HCT116 (cell line): ENCODE data around the gene DEPDC1B. TPM values are rescaled to one million over a fixed set of nuclear protein-coding genes. Genes with fewer than 3 reads are reported as not detected.
"Not testable (repeated sequence)": the region's sequence is repeated elsewhere in the genome, so short reads cannot be mapped to it uniquely, and the experiment has no call there.

Source experiments
- ATAC-seq: fragments of 200-7000 bp; cut with Tn5 transposase; 2 replicates; pipeline ENCODE4 v1.9.1; 2020; ENCODE audit warnings: mild to moderate bottlenecking, moderate library complexity
- BruUV-seq: library from RNA; stranded (reverse); fragments of 400-500 nt; replicated peaks from 2 replicates; lab custom pipeline; 2021; lab: Mats Ljungman, UMichigan
- CTCF ChIA-PET: fragments of 300-600 bp; sonication (Branson Sonifier 250); formaldehyde crosslinking; loops from one replicate; lab custom pipeline; 2021; ENCODE audit warnings: antibody characterized with exemption; lab: Charles Lee
- POLR2A ChIA-PET: fragments of 300-600, 350-600 bp; sonication (Branson Sonifier 250); formaldehyde crosslinking; loops from one replicate; lab custom pipeline; 2021; ENCODE audit warnings: antibody characterized with exemption; lab: Charles Lee
- RAD21 ChIA-PET, 2 experiments: fragments of 300-600 bp; sonication (Branson Sonifier 250); formaldehyde crosslinking; loops; one replicate each; lab custom pipeline; 2023; ENCODE audit warnings: low total read pairs in 2 of 2; ENCODE audit not compliant: uncharacterized antibody in 2 of 2, unreplicated experiment in 2 of 2, low non-redundant PET in 1 of 2; lab: Charles Lee
- DNase-seq: peaks from one replicate; pipeline ENCODE4 v3.0.0-alpha.2; 2010; ENCODE audit warnings: low read depth, low spot score
- H2AFZ ChIP-seq: fragments of 200-600 bp; shearing (Covaris generic), sonication (generic); 2 replicates; pipeline ENCODE4 v1.6.1; 2017; ENCODE audit warnings: low read depth, mixed run types, mixed read lengths, antibody characterized with exemption, low read length; ENCODE audit not compliant: poor library complexity, severe bottlenecking
- H3K27ac ChIP-seq: 2 replicates; pipeline ENCODE4 v1.5.1; 2012; ENCODE audit warnings: low read depth, low read length
- H3K27me3 ChIP-seq: fragments of 200-600 bp; sonication (generic); 2 replicates; pipeline ENCODE4 v1.6.1; 2016; ENCODE audit warnings: mixed run types, low read length, mixed read lengths; ENCODE audit not compliant: insufficient read depth
- H3K36me3 ChIP-seq, 2 experiments: fragments of 200-500 bp in 1 of 2; fragments of 200-600 bp in 1 of 2; sonication (Bioruptor generic) in 1 of 2; sonication (generic) in 1 of 2; 2 replicates each; pipeline versions ENCODE4 v1.5.1 to v1.6.1; 2014 to 2016; ENCODE audit warnings: low read length in 2 of 2, inconsistent platforms in 1 of 2, mixed read lengths in 1 of 2, mixed run types in 1 of 2; ENCODE audit not compliant: insufficient read depth in 2 of 2, control insufficient read depth in 1 of 2
- H3K4me1 ChIP-seq, 2 experiments: fragments of 200-600 bp in 1 of 2; sonication (generic) in 1 of 2; 2 replicates each; pipeline versions ENCODE4 v1.5.1 to v1.6.1; 2012 to 2017; ENCODE audit warnings: low read length in 2 of 2, inconsistent platforms in 1 of 2, mild to moderate bottlenecking in 1 of 2, mixed read lengths in 1 of 2, mixed run types in 1 of 2, moderate library complexity in 1 of 2; ENCODE audit not compliant: insufficient read depth in 2 of 2, control insufficient read depth in 1 of 2
- H3K4me2 ChIP-seq: fragments of 200-600 bp; sonication (generic); 2 replicates; pipeline ENCODE4 v1.6.1; 2017; ENCODE audit warnings: mixed run types, low read length, mixed read lengths
- H3K4me3 ChIP-seq, 2 experiments: fragments of 200-600 bp in 1 of 2; sonication (generic) in 1 of 2; replicated peaks in 1 of 2; 2 replicates each; pipeline ENCODE4 v1.5.1; 2011 to 2016; ENCODE audit warnings: low read length in 2 of 2, control low read depth in 1 of 2, low read depth in 1 of 2, mild to moderate bottlenecking in 1 of 2, mixed read lengths in 1 of 2, mixed run types in 1 of 2
- H3K79me2 ChIP-seq: fragments of 200-600 bp; sonication (generic); 2 replicates; pipeline ENCODE4 v1.6.1; 2017; ENCODE audit warnings: mild to moderate bottlenecking, mixed run types, low read length, moderate library complexity, mixed read lengths; ENCODE audit not compliant: insufficient read depth
- H3K9ac ChIP-seq: fragments of 200-600 bp; sonication (generic); 2 replicates; pipeline ENCODE4 v1.6.1; 2016; ENCODE audit warnings: low read length, mixed read lengths
- H3K9me2 ChIP-seq: fragments of 200-600 bp; sonication (generic), shearing (Covaris generic); 2 replicates; pipeline ENCODE4 v1.6.1; 2017; ENCODE audit warnings: mixed run types, mild to moderate bottlenecking, moderate library complexity; ENCODE audit not compliant: insufficient read depth
- H3K9me3 ChIP-seq, 2 experiments: fragments of 200-500 bp in 1 of 2; fragments of 200-600 bp in 1 of 2; sonication (Bioruptor generic) in 1 of 2; sonication (generic) in 1 of 2; 2 replicates each; pipeline ENCODE4 v1.6.1; 2014 to 2017; ENCODE audit warnings: low read length in 2 of 2, mixed read lengths in 2 of 2, inconsistent platforms in 1 of 2, low read depth in 1 of 2, mild to moderate bottlenecking in 1 of 2, mixed run types in 1 of 2, moderate library complexity in 1 of 2; ENCODE audit not compliant: control insufficient read depth in 1 of 2, insufficient read depth in 1 of 2
- H4K20me1 ChIP-seq: fragments of 200-600 bp; sonication (generic), shearing (Covaris generic); 2 replicates; pipeline ENCODE4 v1.6.1; 2017; ENCODE audit warnings: mixed run types, mild to moderate bottlenecking, moderate library complexity; ENCODE audit not compliant: insufficient read depth
- CBX3 ChIP-seq: IDR thresholded peaks from 2 replicates; pipeline ENCODE4 v1.6.1; 2012; ENCODE audit warnings: low read depth
- CEBPB ChIP-seq: IDR thresholded peaks from 2 replicates; pipeline ENCODE4 v1.6.1; 2012; ENCODE audit warnings: low read depth
- ELF1 ChIP-seq: IDR thresholded peaks from 2 replicates; pipeline ENCODE4 v1.6.1; 2012; ENCODE audit warnings: low read depth, borderline replicate concordance
- JUND ChIP-seq: IDR thresholded peaks from 2 replicates; pipeline ENCODE4 v1.6.1; 2012
- POLR2AphosphoS5 ChIP-seq: IDR thresholded peaks from 2 replicates; pipeline ENCODE4 v1.6.1; 2011; ENCODE audit warnings: mild to moderate bottlenecking, low read depth, low read length, moderate library complexity
- TCF7L2 ChIP-seq: IDR thresholded peaks from 2 replicates; pipeline ENCODE4 v1.7.0; 2011; ENCODE audit warnings: borderline replicate concordance, inconsistent platforms; ENCODE audit not compliant: insufficient read depth, insufficient read length; ENCODE audit errors: extremely low read depth
- ZNF274 ChIP-seq: fragments of 200-500 bp; sonication (Bioruptor generic); IDR thresholded peaks from 2 replicates; pipeline ENCODE4 v1.6.1; 2014; ENCODE audit warnings: mild to moderate bottlenecking, low read depth, low read length, inconsistent platforms
- intact Hi-C: fragments of 100-400 bp; cut with micrococcal nuclease; formaldehyde crosslinking; loops from 2 replicates; pipeline ENCODE4 v1.10.0; 2022
- total RNA-seq: library from RNA; stranded (reverse); gene quantifications from one replicate; pipeline ENCODE4 v1.2.1, GENCODE V29; 2021; ENCODE audit not compliant: unreplicated experiment
- TF ChIP-seq, protein P1 (sequence below), 3 experiments: fragments of 200-600 bp in 1 of 3; sonication (generic) in 1 of 3; IDR thresholded peaks in 2 of 3; conservative IDR thresholded peaks in 1 of 3; 2 replicates each; pipeline ENCODE4 v1.5.1; 2012 to 2017; ENCODE audit warnings: low read depth in 2 of 3, low read length in 2 of 3, antibody characterized with exemption in 1 of 3, borderline replicate concordance in 1 of 3, control low read depth in 1 of 3, mild to moderate bottlenecking in 1 of 3, mixed read lengths in 1 of 3, mixed run types in 1 of 3, moderate library complexity in 1 of 3; ENCODE audit not compliant: insufficient read depth in 1 of 3

DEPDC1B gene
- total RNA-seq, 1 experiment from 2014 or later, result 39.7 TPM

DNA sequence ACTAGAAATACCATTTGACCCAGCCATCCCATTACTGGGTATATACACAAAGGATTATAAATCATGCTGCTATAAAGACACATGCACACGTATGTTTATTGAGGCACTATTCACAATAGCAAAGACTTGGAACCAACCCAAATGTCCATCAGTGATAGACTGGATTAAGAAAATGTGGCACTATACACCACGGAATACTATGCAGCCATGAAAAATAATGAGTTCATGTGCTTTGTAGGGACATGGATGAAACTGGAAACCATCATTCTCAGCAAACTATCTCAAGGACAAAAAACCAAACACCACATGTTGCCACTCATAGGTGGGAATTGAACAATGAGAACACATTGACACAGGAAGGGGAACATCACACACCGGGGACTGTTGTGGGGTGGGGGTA, 79.2 kb downstream of the DEPDC1B start:
- ATAC-seq, RAD21 ChIA-PET: not testable (repeated sequence)

DNA sequence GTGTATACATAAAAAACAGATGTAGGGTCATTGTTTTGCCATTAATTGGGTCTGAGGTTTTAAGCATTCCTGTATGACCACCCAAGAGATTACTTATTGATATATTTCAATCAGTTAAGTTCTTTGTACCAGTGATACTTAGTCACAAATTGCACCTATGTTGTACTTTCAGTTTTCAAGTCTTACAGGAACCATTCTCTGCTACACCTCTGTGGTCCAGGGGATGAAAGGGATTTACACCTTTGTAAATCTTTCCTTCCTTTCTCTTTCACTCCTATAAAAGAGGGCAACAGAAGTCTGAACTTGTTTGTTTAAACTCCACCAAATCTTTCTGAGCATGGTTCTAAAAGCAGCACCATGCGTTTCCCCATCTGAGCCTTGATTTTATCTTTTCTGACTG, 86.1 kb downstream of the DEPDC1B start:
- Histone ChIP-seq H3K4me2 (no peak overlapping the region), H3K27me3 (no peaks in the 10 kb centered on the region), H3K9me2 (no peaks in the 10 kb centered on the region), H4K20me1 (no peaks in the 10 kb centered on the region), H3K4me1 (no peaks in the 10 kb centered on the region), H3K79me2 (no peaks in the 10 kb centered on the region), H3K27ac (no peak overlapping the region), H3K4me3 (no peak overlapping the region), H3K9ac (no peak overlapping the region), H3K9me3 (no peaks in the 10 kb centered on the region), H2AFZ (no peak overlapping the region), H3K36me3 (no peaks in the 10 kb centered on the region)
- ChIA-PET RAD21 (no interaction called here), POLR2A (no interaction called here), CTCF (no interaction called here)
- BruUV-seq, result no TSS peak
- no peak for ATAC-seq
- no peak for DNase-seq
- TF ChIP-seq ZNF274, result no peak
- TF ChIP-seq, protein P1, sequence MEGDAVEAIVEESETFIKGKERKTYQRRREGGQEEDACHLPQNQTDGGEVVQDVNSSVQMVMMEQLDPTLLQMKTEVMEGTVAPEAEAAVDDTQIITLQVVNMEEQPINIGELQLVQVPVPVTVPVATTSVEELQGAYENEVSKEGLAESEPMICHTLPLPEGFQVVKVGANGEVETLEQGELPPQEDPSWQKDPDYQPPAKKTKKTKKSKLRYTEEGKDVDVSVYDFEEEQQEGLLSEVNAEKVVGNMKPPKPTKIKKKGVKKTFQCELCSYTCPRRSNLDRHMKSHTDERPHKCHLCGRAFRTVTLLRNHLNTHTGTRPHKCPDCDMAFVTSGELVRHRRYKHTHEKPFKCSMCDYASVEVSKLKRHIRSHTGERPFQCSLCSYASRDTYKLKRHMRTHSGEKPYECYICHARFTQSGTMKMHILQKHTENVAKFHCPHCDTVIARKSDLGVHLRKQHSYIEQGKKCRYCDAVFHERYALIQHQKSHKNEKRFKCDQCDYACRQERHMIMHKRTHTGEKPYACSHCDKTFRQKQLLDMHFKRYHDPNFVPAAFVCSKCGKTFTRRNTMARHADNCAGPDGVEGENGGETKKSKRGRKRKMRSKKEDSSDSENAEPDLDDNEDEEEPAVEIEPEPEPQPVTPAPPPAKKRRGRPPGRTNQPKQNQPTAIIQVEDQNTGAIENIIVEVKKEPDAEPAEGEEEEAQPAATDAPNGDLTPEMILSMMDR (IDR thresholded peaks at IDR 0.05 in 2 of 3, conservative IDR thresholded peaks at IDR 0.05 in 1 of 3; ENCODE audit: borderline replicate concordance in 1 of 3, insufficient read depth in 1 of 3, low read depth in 2 of 3, low read length in 2 of 3), result no peak
- no peak for TF ChIP-seq JUND
- TF ChIP-seq POLR2AphosphoS5, result no peak
- TF ChIP-seq CEBPB, result no peak
- no peak for TF ChIP-seq TCF7L2
- no peak for TF ChIP-seq ELF1
- TF ChIP-seq CBX3, result no peak
- intact Hi-C loops, result no loop called here

More for the DNA sequence above, 79.2 kb downstream of the DEPDC1B start:
- POLR2A ChIA-PET, H2AFZ ChIP-seq, H3K27ac ChIP-seq, H3K4me2 ChIP-seq, DNase-seq, H3K9me2 ChIP-seq, H3K27me3 ChIP-seq, intact Hi-C loops, H3K9ac ChIP-seq, H4K20me1 ChIP-seq, H3K36me3 ChIP-seq, H3K79me2 ChIP-seq, CTCF ChIA-PET, H3K4me1 ChIP-seq, H3K4me3 ChIP-seq, BruUV-seq, H3K9me3 ChIP-seq: not testable (repeated sequence)
